MCF 10A (cell line): ENCODE results near the gene GALNT13. TPM values are rescaled to one million over a fixed set of nuclear protein-coding genes. Genes with fewer than 3 reads are reported as not detected.

Experiments
- BruUV-seq: library from RNA; stranded (reverse); fragments of 400-500 nt; replicated peaks from 2 replicates; lab custom pipeline; 2021; lab: Mats Ljungman, UMichigan
- CTCF ChIA-PET: fragments of 300-600 bp; sonication (Branson Sonifier 250); formaldehyde crosslinking; extraction: SDS; loops from one replicate; lab custom pipeline; 2021; ENCODE audit warnings: antibody characterized with exemption, inconsistent platforms; lab: Yijun Ruan, JAX
- POLR2A ChIA-PET: fragments of 300-600, 350-650 bp; sonication (Branson Sonifier 250); formaldehyde crosslinking; extraction: SDS; loops from one replicate; lab custom pipeline; 2020; ENCODE audit warnings: antibody characterized with exemption, inconsistent platforms; lab: Yijun Ruan, JAX
- DNase-seq: peaks from one replicate; pipeline ENCODE4 v3.0.0-alpha.2; 2018; ENCODE audit not compliant: unreplicated experiment
- H3K27ac Mint-ChIP-seq: one replicate; pipeline ENCODE4 v1.8.0; 2022; ENCODE audit warnings: mild to moderate bottlenecking, low read depth, mixed read lengths; ENCODE audit not compliant: unreplicated experiment
- H3K27me3 Mint-ChIP-seq: one replicate; pipeline ENCODE4 v1.8.0; 2022; ENCODE audit warnings: mixed read lengths; ENCODE audit not compliant: insufficient read depth, unreplicated experiment
- H3K36me3 Mint-ChIP-seq: one replicate; pipeline ENCODE4 v1.8.0; 2022; ENCODE audit warnings: mild to moderate bottlenecking, moderate library complexity, mixed read lengths; ENCODE audit not compliant: insufficient read depth, unreplicated experiment
- H3K4me1 Mint-ChIP-seq: one replicate; pipeline ENCODE4 v1.8.0; 2022; ENCODE audit warnings: mixed read lengths; ENCODE audit not compliant: insufficient read depth, unreplicated experiment
- H3K4me3 Mint-ChIP-seq: one replicate; pipeline ENCODE4 v1.8.0; 2022; ENCODE audit warnings: mild to moderate bottlenecking, moderate library complexity, mixed read lengths; ENCODE audit not compliant: unreplicated experiment
- H3K9me3 Mint-ChIP-seq: one replicate; pipeline ENCODE4 v1.8.0; 2022; ENCODE audit warnings: mixed read lengths; ENCODE audit not compliant: unreplicated experiment
- intact Hi-C: fragments of 100-400 bp; cut with micrococcal nuclease; formaldehyde crosslinking; loops from 2 replicates; pipeline ENCODE4 v1.14.1; 2022
- total RNA-seq: library from RNA; stranded (reverse); gene quantifications from 2 replicates; pipeline ENCODE4 v1.2.3, GENCODE V29; 2022
- TF ChIP-seq, protein P1 (sequence below): fragments of 200-600 bp; IDR thresholded peaks from one replicate; pipeline ENCODE4 v1.8.0; 2022; ENCODE audit warnings: antibody characterized with exemption, mild to moderate bottlenecking; ENCODE audit not compliant: unreplicated experiment

Gene GALNT13
- total RNA-seq, 1 experiment from 2014 or later = 0.54 TPM

DNA sequence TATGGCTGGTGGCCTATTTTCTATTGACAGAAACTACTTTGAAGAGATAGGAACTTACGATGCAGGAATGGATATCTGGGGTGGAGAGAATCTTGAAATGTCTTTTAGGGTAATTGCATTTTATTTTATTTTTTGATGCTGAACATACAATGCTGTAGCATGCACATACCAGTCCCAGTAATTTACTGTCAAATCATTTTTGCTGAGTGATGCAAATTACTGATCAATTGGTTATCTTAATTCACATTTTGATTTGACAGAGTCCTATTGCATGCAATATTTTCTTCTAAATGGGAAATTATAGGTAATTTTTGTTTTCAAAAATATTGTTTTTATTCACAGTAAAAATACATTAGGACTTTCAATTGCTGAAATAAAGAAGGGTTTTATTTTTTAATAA lies 387.3 kb downstream of the GALNT13 start:
- no TSS peak for BruUV-seq
- CTCF ChIA-PET = no interaction called here

DNA sequence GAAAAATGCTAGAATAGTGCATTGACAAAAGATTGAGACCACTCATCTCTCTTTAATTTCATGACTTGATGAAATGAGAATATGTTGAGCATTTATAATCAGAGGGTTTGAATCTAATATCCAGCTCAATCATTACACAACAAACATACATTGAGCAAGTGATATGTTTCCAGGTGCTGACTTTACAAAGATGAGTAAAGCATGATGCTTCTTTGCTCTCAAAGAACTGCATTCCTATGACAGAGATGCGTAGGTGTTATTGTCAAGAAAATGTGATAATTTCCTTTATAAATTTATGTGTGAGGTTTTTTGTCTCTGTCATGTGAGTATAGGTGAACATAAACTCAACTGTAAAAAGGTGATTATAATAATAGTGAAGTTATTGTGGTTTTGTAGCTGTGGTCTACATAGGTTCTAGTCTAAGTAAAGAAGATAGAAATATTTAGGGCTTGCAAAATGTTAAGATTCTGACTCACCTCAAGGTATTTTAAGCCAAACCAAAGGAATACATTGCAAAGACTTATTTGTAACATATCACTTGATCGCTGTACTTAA lies 389.8 kb downstream of the GALNT13 start:
- ChIA-PET POLR2A (no interaction called here), CTCF (no interaction called here)
- intact Hi-C loops = no loop called here
- Mint-ChIP-seq H3K9me3 (no peaks in the 10 kb centered on the region), H3K4me1 (peaks cover 12% of the 10 kb centered on the region), H3K27ac (peak overlapping the region; percentile 23), H3K36me3 (no peaks in the 10 kb centered on the region), H3K27me3 (peaks cover 3% of the 10 kb centered on the region), H3K4me3 (no peak overlapping the region)
- TF ChIP-seq, protein P1, sequence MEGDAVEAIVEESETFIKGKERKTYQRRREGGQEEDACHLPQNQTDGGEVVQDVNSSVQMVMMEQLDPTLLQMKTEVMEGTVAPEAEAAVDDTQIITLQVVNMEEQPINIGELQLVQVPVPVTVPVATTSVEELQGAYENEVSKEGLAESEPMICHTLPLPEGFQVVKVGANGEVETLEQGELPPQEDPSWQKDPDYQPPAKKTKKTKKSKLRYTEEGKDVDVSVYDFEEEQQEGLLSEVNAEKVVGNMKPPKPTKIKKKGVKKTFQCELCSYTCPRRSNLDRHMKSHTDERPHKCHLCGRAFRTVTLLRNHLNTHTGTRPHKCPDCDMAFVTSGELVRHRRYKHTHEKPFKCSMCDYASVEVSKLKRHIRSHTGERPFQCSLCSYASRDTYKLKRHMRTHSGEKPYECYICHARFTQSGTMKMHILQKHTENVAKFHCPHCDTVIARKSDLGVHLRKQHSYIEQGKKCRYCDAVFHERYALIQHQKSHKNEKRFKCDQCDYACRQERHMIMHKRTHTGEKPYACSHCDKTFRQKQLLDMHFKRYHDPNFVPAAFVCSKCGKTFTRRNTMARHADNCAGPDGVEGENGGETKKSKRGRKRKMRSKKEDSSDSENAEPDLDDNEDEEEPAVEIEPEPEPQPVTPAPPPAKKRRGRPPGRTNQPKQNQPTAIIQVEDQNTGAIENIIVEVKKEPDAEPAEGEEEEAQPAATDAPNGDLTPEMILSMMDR = no peak
- peak; percentile 42 for DNase-seq
- no TSS peak for BruUV-seq

More for the DNA sequence above, 387.3 kb downstream of the GALNT13 start:
- intact Hi-C loops = no loop called here
- Mint-ChIP-seq H3K36me3 (no peaks in the 10 kb centered on the region), H3K4me1 (peaks cover 10% of the 10 kb centered on the region), H3K9me3 (no peaks in the 10 kb centered on the region), H3K27me3 (peaks cover 28% of the 10 kb centered on the region), H3K4me3 (no peak overlapping the region), H3K27ac (no peak overlapping the region)
- POLR2A ChIA-PET = no interaction called here
- TF ChIP-seq, protein P1 = no peak
- DNase-seq = no peak

DNA sequence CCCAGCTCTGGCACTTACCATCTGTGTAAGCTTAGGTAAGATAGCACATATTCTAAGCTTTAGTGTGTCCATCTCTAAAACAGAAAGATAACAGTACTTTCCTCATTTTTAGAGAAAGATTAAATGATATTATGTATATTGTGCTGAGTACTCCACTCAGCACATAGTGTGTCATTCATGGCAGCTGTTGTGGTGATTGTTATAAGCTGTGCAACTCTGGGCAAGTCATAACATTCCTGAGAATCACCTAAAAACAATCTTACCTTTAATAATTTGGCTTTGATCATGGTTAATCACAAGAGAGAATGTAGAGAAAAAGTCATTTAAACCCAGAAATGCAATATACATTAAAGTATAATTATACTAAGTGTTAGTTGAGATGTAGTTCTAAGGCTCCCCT lies 391.5 kb downstream of the GALNT13 start:
- Mint-ChIP-seq H3K36me3 (no peaks in the 10 kb centered on the region), H3K9me3 (no peaks in the 10 kb centered on the region), H3K4me3 (no peak overlapping the region), H3K4me1 (peaks cover 12% of the 10 kb centered on the region), H3K27me3 (peaks cover 5% of the 10 kb centered on the region), H3K27ac (no peak overlapping the region)
- BruUV-seq = no TSS peak
- intact Hi-C loops = no loop called here
- DNase-seq = no peak
- TF ChIP-seq, protein P1 = no peak
- ChIA-PET POLR2A (interaction anchor here (0.7 to 1.1 kb wide), 2 partner anchors 10 to 28 kb away, joined by 3 read pairs; no protein-coding TSS in a partner anchor), CTCF (no interaction called here)

DNA sequence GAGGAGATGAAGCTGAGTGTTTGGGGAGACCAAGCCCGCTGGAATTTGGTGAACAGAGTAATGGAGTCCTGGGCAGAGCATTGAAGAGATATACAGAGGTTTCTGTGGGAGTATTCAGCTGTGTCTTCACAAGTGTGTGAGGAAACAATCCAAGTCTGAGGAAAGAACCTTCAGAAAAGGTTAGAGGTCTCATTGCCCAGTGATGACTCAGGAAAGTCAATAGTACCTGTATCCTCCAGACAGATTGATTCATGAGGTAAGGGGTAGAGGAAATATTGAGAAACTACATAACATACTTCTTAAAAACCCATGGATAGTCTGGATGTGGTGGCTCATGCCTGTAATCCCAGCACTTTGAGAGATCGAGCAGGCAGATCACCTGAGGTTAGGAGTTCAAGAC lies 392.3 kb downstream of the GALNT13 start:
- CTCF ChIA-PET = no interaction called here
- POLR2A ChIA-PET = no interaction called here
- DNase-seq = peak; percentile 77
- Mint-ChIP-seq H3K36me3 (no peaks in the 10 kb centered on the region), H3K4me1 (peaks cover 12% of the 10 kb centered on the region), H3K9me3 (no peaks in the 10 kb centered on the region), H3K27me3 (peaks cover 13% of the 10 kb centered on the region), H3K4me3 (no peak overlapping the region), H3K27ac (no peak overlapping the region)
- intact Hi-C loops = no loop called here
- BruUV-seq = no TSS peak
- TF ChIP-seq, protein P1 = no peak
